ENCODE results near the gene ZBTB7B. TPM values are rescaled to one million over a fixed set of nuclear protein-coding genes. Genes with fewer than 3 reads are reported as not detected.

ZBTB7B gene
- total and polyA plus RNA-seq, 7 experiments from 2014 or later: 3.0 to 139 (median 57.2) TPM

- intact Hi-C loops (cut with micrococcal nuclease): loop anchor here (1.0 to 10.0 kb wide), 18 partner anchors 8 to 1503 kb away; partner anchors contain the start of genes CKS1B (in 2 of the 2), EFNA4 (in 2 of the 2), ADAM15 (in 1 of the 2) and ATP8B2 (in 1 of the 2)
Observed at GRCh38 chr1:155001675-155002463, 733 bp upstream of the ZBTB7B start.

GRCh38 chr1:155003227-155003765, 694 bp downstream of the ZBTB7B start:
- peak overlapping the region; percentile 84 to 98 (median 95) for H3K27ac Mint-ChIP-seq
- DNase-seq (peak in 1 of 9 donors; percentile 45), ATAC-seq (no peak)
- H3K9me3 ChIP-seq (ENCODE audit: control insufficient read depth in 2 of 3, low read length in 3 of 3): no peaks in the 10 kb centered on the region
- H3K4me1 ChIP-seq (ENCODE audit: control insufficient read depth in 2 of 2, insufficient read depth in 2 of 2, low read length in 2 of 2): peaks cover 29 to 49% of the 10 kb centered on the region in 2 donors
- peaks cover 25 to 64% (median 50%) of the 10 kb centered on the region in 7 donors for H3K4me1 Mint-ChIP-seq
- no peaks in the 10 kb centered on the region for H3K27me3 ChIP-seq (ENCODE audit: control insufficient read depth in 2 of 2, insufficient read depth in 2 of 2, low read length in 2 of 2)
- CTCF ChIA-PET: interaction anchor here (1.2 to 17.9 kb wide), 2 partner anchors 11 to 30 kb away, joined by 5 to 291 read pairs; no protein-coding TSS in a partner anchor
- H3K4me3 ChIP-seq (ENCODE audit: low read length): peak overlapping the region; percentile 83
- H3K36me3 ChIP-seq (ENCODE audit: control insufficient read depth in 2 of 3, insufficient read depth in 3 of 3, low read length in 3 of 3): peaks cover 0 to 8% (median 0%) of the 10 kb centered on the region in 3 experiments
- H3K27ac ChIP-seq (ENCODE audit: low read depth, low read length): peak overlapping the region; percentile 83
- H3K4me3 Mint-ChIP-seq: peak overlapping the region; percentile 92 to 99 (median 98)
- no peaks in the 10 kb centered on the region for H3K27me3 Mint-ChIP-seq
- POLR2A ChIA-PET: interaction anchor here (0.6 to 18.2 kb wide), 5 partner anchors 12 to 54 kb away, joined by 3 to 270 read pairs (median 5); partner anchors contain the start of genes FLAD1 and PYGO2
- H3K36me3 Mint-ChIP-seq: peaks cover 0 to 17% (median 0%) of the 10 kb centered on the region in 5 donors
- intact Hi-C loops (cut with micrococcal nuclease): loop anchor here (2.0 to 10.0 kb wide), 4 partner anchors 59 to 1502 kb away; partner anchors contain the start of genes ATP8B2 (in 1 of the 2), EFNA4 (in 1 of the 2), MEF2D (in 1 of the 2) and PMVK (in 1 of the 2)
- H3K9me3 Mint-ChIP-seq: peaks cover 0 to 2% (median 0%) of the 10 kb centered on the region in 11 donors

More at GRCh38 chr1:155001675-155002463, 733 bp upstream of the ZBTB7B start:
- Histone ChIP-seq H3K27ac (ENCODE audit: low read depth, low read length) (peak overlapping the region; percentile 88), H3K36me3 (ENCODE audit: control insufficient read depth in 2 of 3, insufficient read depth in 3 of 3, low read length in 3 of 3) (peaks cover 0 to 8% (median 0%) of the 10 kb centered on the region in 3 experiments), H3K9me3 (ENCODE audit: control insufficient read depth in 2 of 3, low read length in 3 of 3) (no peaks in the 10 kb centered on the region), H3K27me3 (ENCODE audit: control insufficient read depth in 2 of 2, insufficient read depth in 2 of 2, low read length in 2 of 2) (no peaks in the 10 kb centered on the region), H3K4me3 (ENCODE audit: low read length) (peak overlapping the region; percentile 95), H3K4me1 (ENCODE audit: control insufficient read depth in 2 of 2, insufficient read depth in 2 of 2, low read length in 2 of 2) (peaks cover 23 to 40% of the 10 kb centered on the region in 2 donors)
- Mint-ChIP-seq H3K4me3 (peak overlapping the region; percentile 90 to 100 (median 95)), H3K27ac (peak overlapping the region; percentile 70 to 99 (median 91)), H3K27me3 (no peaks in the 10 kb centered on the region), H3K9me3 (peaks cover 0 to 2% (median 0%) of the 10 kb centered on the region in 11 donors), H3K4me1 (peaks cover 29 to 63% (median 55%) of the 10 kb centered on the region in 7 donors), H3K36me3 (peaks cover 0 to 17% (median 0%) of the 10 kb centered on the region in 5 donors)
- DNase-seq: peak; percentile 90 to 98 (median 95)
- peak; percentile 87 for ATAC-seq
- ChIA-PET CTCF (interaction anchor here (0.6 to 17.9 kb wide), 5 partner anchors 13 to 65 kb away, joined by 3 to 291 read pairs (median 9); partner anchors contain the start of genes PBXIP1 and PMVK), POLR2A (interaction anchor here (0.7 to 18.2 kb wide), 9 partner anchors 9 to 242 kb away, joined by 3 to 270 read pairs (median 6); partner anchors contain the start of genes CKS1B, FLAD1, LENEP and PBXIP1)

GRCh38 chr1:155003766-155004351, 1.3 kb downstream of the ZBTB7B start:
- ChIA-PET POLR2A (interaction anchor here (0.5 to 18.2 kb wide), 9 partner anchors 10 to 415 kb away, joined by 3 to 270 read pairs (median 4); partner anchors contain the start of genes EFNA4, FLAD1, PBXIP1 and PYGO2), CTCF (interaction anchor here (1.0 to 17.9 kb wide), 3 partner anchors 11 to 30 kb away, joined by 5 to 291 read pairs (median 5); partner anchors contain the start of gene FLAD1)
- intact Hi-C loops (cut with micrococcal nuclease): loop anchor here (2.0 to 10.0 kb wide), 4 partner anchors 58 to 1501 kb away; partner anchors contain the start of genes ATP8B2 (in 1 of the 2), EFNA4 (in 1 of the 2), MEF2D (in 1 of the 2) and PMVK (in 1 of the 2)

GRCh38 chr1:155004352-155005075, 1.9 kb downstream of the ZBTB7B start:
- H3K9me3 ChIP-seq (ENCODE audit: control insufficient read depth in 2 of 3, low read length in 3 of 3): no peaks in the 10 kb centered on the region
- peak overlapping the region; percentile 83 for H3K27ac ChIP-seq (ENCODE audit: low read depth, low read length)
- H3K36me3 ChIP-seq (ENCODE audit: control insufficient read depth in 2 of 3, insufficient read depth in 3 of 3, low read length in 3 of 3): peaks cover 0 to 15% (median 0%) of the 10 kb centered on the region in 3 experiments
- DNase-seq: no peak
- H3K27me3 ChIP-seq (ENCODE audit: control insufficient read depth in 2 of 2, insufficient read depth in 2 of 2, low read length in 2 of 2): no peaks in the 10 kb centered on the region
- Mint-ChIP-seq H3K4me1 (peaks cover 19 to 56% (median 47%) of the 10 kb centered on the region in 7 donors), H3K4me3 (peak overlapping the region; percentile 85 to 99 (median 96)), H3K27me3 (no peaks in the 10 kb centered on the region), H3K36me3 (peaks cover 0 to 23% (median 0%) of the 10 kb centered on the region in 5 donors), H3K27ac (peak overlapping the region; percentile 79 to 98 (median 88)), H3K9me3 (peaks cover 0 to 2% (median 0%) of the 10 kb centered on the region in 11 donors)
- no peak for ATAC-seq
- peak overlapping the region; percentile 83 for H3K4me3 ChIP-seq (ENCODE audit: low read length)
- CTCF ChIA-PET: interaction anchor here (1.0 to 17.9 kb wide), 3 partner anchors 10 to 31 kb away, joined by 5 to 291 read pairs (median 5); partner anchors contain the start of gene FLAD1
- intact Hi-C loops (cut with micrococcal nuclease): loop anchor here (5.0 to 10.0 kb wide), 4 partner anchors 58 to 1500 kb away; partner anchors contain the start of genes ATP8B2 (in 1 of the 2), EFNA4 (in 1 of the 2) and MEF2D (in 1 of the 2)
- peaks cover 27 to 44% of the 10 kb centered on the region in 2 donors for H3K4me1 ChIP-seq (ENCODE audit: control insufficient read depth in 2 of 2, insufficient read depth in 2 of 2, low read length in 2 of 2)
- POLR2A ChIA-PET: interaction anchor here (0.5 to 18.2 kb wide), 9 partner anchors 10 to 415 kb away, joined by 3 to 270 read pairs (median 4); partner anchors contain the start of genes EFNA4, FLAD1, PBXIP1 and PYGO2

More at GRCh38 chr1:155003766-155004351, 1.3 kb downstream of the ZBTB7B start:
- peaks cover 23 to 58% (median 47%) of the 10 kb centered on the region in 7 donors for H3K4me1 Mint-ChIP-seq
- H3K27ac Mint-ChIP-seq: peak overlapping the region; percentile 84 to 98 (median 95)
- ATAC-seq: no peak
- no peak for DNase-seq
- H3K27me3 ChIP-seq (ENCODE audit: control insufficient read depth in 2 of 2, insufficient read depth in 2 of 2, low read length in 2 of 2): no peaks in the 10 kb centered on the region
- peak overlapping the region; percentile 83 for H3K27ac ChIP-seq (ENCODE audit: low read depth, low read length)
- H3K36me3 ChIP-seq (ENCODE audit: control insufficient read depth in 2 of 3, insufficient read depth in 3 of 3, low read length in 3 of 3): peaks cover 0 to 10% (median 0%) of the 10 kb centered on the region in 3 experiments
- H3K4me1 ChIP-seq (ENCODE audit: control insufficient read depth in 2 of 2, insufficient read depth in 2 of 2, low read length in 2 of 2): peaks cover 29 to 47% of the 10 kb centered on the region in 2 donors
- peaks cover 0 to 2% (median 0%) of the 10 kb centered on the region in 11 donors for H3K9me3 Mint-ChIP-seq
- H3K27me3 Mint-ChIP-seq: no peaks in the 10 kb centered on the region
- H3K4me3 Mint-ChIP-seq: peak overlapping the region; percentile 92 to 99 (median 98)
- peak overlapping the region; percentile 83 for H3K4me3 ChIP-seq (ENCODE audit: low read length)
- H3K9me3 ChIP-seq (ENCODE audit: control insufficient read depth in 2 of 3, low read length in 3 of 3): no peaks in the 10 kb centered on the region
- H3K36me3 Mint-ChIP-seq: peaks cover 0 to 20% (median 0%) of the 10 kb centered on the region in 5 donors

Measured in naive thymus-derived CD4-positive, alpha-beta T cell (primary cell).